GM19395 (cell line): ENCODE measurements around the gene CLCA1.

Source experiments
- ATAC-seq: cut with Tn5 transposase; IDR thresholded peaks from one replicate; pipeline ENCODE4 v1.9.1; 2021; ENCODE audit warnings: mild to moderate bottlenecking, moderate library complexity; ENCODE audit not compliant: unreplicated experiment

CLCA1 gene

DNA sequence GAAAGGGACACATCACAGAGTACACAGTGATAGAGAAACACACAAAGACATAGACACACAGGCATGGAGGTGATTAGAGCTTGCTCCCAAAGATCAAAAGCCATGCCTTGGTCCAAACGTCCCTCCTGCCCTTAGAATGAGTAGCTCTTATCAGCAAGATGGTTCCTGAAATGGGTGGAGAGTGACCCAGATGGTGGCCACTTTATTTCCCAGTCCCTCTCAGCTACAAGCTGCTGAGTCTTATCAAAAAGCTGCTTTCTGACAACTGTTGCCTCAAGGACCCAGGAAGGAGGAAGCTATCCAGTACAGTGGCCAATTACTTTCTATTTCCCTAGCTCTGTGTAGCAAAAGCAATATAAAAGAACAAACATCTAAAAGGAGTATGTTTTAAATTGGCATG, 7.7 kb upstream of the CLCA1 start:
- ATAC-seq: no peak

DNA sequence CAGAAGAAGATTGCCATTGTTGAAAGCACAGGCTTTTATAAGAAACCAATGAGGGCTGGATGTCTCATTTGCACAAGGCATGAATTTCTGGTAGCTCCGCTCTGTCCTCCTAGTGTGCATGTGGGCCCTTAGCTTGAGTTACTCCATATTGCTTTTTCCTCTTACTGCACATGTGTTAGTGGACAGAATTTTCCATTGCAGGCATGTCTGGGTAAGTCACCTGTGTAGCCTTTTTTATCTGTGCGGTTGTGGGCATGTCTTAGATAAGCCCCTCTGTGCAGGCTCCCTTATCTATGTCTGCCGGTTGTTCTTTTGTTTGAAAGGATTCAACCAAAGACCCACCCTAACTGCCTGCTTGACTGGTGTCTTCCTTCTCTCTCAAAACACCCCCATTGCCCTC, 7.2 kb upstream of the CLCA1 start:
- no peak for ATAC-seq

DNA sequence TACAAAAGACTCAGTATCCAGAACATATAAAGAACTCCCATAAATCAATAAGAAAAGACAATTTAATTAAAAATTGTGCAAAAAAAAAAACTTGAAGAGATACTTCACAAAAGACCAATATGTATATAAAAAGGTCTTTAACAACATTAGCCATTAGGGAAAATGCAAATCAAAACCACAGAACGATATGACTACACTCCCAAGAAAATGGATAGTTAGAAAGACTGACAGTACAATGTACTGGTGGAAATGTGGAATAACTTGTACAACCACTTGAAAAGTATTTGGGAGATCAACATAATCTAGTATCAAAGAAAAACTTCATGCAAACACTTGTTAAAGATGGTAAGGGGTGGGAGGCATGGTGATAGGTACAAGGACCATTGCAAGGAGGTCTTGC, 3.9 kb upstream of the CLCA1 start:
- ATAC-seq: no peak

DNA sequence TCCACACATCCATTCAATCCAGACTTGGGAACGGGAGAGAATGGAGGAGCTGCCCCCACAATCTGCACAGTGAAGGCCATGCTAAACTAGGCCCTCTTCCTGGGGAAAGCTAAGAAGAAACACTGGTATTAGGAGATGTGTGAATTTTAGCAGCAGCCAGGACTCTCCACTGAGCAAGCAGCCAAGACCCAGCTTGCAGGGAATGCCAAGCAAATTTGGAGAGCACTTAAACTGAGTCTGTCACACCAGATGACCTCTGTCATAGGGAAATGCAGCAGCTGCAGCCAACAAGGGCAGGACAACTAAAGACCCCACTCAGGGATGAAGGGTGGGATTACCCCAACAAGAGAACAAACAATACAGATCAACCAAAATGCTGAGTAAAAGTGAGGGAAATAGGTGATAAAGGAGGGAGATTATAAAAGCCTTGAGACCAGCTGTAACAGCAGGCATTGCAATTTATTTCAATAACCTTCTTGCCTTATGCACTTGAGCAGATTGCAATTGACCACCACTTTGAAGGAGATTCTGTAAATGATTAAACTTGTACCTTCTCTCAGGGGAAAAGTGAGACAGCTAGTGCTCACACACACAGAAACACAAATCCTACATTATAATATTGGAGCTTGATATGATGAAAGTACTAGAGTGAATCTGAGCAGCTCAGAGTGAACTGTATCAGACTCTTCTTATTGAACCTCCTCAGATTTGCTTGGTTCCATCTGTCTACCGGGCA, 2.5 kb upstream of the CLCA1 start:
- ATAC-seq: no peak

DNA sequence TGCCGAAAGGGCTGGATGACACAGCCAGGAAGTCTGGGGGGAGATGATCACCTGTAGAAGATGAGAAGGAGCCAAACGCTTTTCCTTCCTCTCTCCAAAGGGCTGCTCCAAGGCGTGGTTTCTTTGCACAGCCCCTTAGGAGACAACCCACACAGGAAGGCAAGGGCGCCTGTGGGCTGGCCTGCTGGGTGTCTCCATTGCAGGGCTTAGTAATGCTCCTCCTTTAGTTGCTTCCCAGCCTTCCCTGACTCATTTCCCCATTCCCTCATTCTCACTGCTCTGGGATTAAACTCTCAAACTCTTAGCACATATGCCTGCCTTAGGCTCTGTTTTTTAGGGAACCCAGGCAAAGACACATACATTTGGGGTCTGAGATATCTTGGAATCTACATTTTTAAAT, 1.7 kb upstream of the CLCA1 start:
- ATAC-seq: no peak

DNA sequence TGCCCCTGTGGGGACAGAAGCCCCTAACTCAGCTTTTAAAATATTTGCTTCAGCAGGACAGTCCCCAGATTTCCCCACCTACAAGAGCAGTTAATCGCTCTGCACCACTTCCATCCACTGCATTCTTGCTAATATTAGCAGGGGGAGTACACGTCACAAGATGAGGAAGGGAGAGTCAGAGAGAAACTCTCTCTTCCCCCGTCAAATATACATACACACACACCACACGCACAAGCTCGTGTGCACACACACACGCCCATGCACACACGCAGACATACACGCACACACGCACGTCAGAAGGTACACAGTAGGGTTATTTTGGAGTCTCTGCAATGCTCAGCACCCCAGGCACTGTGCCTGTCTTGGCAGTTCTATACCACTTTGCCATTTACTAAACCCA, 2.1 kb downstream of the CLCA1 start:
- ATAC-seq: no peak

DNA sequence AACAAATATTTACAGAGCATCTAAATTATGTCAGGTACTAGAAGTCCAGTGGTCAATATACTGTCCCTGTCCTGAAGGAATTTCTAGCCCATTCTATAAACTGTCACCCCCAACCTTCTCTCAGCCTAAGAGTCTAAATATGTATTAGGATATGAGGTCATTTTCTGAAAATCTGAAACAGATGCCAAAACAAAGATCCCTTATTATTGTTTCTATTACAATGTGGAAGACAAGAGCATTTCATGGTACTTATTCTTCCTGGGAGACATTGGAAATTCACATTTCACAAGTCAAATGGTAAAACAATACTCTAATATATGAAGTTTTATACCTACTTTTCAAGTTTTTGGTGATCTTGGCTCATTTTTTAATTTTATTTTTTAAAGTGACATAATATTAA, 2.6 kb downstream of the CLCA1 start:
- no peak for ATAC-seq

DNA sequence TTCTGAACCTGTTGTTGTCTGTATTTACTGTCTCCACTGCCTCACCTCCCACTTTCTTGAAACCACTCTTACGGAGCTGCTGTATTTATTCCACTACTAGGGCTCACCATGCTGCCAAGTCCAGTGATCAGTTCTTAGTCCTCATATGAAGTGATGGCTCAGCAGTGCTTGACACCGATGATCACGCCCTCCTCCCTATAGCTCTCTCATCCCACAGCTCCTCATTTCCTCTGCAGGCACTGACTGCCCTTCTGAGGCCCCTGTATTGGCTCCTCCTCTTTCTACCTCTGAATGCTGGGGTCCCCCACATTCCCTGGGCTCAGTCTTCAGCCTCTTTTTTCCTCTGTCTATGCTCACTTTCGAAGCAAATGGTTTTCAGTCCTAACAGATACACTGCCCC, 3.4 kb downstream of the CLCA1 start:
- no peak for ATAC-seq

DNA sequence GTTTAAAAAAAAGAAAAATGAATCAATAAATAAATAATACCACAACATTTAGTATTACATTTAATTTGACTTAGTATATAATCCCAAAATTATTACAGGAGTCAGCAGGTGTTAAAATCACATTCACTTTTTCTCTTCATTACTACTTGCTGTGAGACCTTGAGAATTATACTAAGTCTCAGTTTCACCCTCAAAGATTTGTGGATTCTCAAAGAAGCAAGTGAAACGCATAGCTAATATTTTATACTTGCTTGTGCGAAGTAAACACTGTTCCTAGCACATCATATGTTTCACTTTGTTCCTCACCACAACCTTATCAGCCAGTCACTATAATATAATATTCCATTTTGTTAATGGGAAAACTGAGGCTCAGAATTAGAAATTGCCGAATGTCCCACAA, 4.0 kb downstream of the CLCA1 start:
- ATAC-seq: no peak

DNA sequence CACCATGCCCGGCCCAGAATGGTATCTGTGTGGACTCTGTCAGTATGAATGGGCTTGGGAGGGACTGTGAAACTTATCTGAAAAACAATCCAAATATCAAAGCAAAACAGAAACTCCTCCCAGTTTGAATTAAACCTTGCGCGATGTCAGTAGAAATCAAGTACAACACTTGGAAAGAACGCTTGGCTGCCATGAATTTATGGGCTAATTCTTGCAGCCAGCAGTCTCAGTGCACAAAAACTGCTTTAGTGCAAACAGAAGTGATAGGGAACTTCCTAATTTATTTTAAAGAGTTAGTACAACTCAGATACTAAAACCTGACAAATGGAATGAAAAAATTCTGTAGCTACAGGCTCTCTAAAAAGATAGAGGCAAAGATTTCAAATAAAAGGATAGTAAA, 8.5 kb downstream of the CLCA1 start:
- no peak for ATAC-seq

DNA sequence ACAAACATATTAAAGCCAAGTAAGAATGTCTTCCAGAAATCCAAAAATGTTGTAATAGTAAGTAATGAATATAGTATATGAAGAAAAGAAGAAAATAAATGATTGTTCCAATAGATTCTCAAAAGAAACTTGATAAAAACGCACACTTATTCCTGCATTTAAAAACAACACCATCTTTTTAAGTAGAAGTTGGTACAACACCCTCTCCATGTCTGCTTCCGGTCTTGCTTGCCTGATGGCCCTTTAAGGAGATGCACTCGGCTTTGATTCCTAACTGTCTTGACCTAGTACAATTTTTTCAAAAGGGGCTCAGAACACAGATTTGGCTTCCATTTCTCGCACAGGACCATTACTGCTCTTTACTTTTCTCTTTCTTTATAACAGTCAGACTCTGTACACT, 9.0 kb downstream of the CLCA1 start:
- ATAC-seq: no peak

DNA sequence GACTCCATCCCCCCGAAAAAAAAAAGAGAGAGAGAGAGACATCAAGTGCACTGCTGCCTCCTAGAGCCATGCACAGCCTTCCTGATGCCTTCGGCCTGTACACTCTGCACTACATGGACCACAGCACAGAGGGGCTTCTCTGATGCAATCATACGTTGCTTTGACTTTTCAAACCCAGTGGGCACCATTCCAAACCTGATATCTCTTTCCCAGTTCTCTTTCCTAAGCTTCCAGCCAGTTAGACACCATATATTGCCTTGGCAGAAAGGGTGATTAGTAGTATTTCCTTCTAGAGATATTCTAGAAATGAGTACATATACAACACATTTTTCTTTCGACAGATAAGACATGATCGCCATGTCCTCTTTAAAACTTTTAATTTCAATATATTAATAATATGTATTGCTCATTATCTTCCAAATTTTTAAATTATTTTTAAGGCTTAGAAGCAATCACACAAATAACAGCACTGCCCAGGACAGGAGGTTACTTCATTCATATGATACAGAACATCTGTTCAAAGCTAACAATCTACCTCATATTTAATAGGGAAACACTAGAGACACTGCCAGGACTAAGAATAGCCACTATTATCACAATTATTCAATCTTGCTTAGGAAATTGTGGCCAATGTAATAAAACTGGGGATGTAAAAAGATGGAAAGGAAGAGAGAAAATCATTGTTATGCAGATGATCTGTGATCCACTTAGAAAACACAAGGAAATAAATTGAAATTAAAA, 9.9 kb downstream of the CLCA1 start:
- no peak for ATAC-seq

DNA sequence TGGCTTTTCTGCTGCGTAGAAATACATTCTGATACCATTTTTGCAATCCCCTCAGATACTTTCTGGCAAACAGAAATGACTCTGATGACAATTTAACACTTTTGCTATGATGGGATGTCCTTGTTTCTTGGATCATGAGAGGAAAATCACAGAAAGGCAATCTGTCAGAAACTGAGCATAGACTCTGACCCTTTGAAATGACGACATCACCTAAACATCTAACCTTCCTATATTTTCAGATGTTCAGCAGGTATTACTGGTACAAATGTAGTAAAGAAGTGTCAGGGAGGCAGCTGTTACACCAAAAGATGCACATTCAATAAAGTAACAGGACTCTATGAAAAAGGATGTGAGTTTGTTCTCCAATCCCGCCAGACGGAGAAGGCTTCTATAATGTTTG, 13.2 kb downstream of the CLCA1 start:
- no peak for ATAC-seq

DNA sequence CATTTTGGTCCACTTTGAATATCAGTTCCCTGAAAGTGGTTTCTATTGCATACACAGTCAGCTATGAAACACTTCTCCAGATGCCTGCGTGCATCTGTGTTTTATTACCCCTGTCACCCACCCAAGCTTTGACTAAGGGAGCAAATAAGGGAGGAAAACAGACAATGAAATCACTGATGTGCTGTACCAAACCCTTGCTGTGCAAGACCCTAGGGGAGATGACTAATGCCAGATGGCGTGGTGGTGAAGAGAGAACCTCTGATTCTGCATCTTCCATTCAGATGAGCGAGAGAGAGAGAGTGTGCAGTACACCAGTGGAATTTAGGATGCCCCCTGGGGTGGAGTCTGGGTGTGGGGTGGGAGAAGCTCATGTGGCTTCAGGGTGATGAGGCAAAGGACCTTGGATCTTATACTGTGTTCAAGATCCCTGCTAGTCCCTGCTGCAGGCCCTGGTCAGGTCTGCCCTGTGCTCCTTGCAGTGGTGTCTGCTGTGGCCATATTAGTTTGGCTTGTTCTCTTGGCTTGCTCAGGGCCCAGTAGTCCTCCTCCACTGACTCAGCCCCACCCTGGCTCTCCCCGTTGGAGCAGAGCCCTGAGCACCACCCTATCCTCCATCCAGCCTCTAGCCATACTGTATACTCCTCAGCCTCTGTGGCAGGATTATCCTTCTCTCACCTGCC, 18.5 kb downstream of the CLCA1 start:
- ATAC-seq: no peak

DNA sequence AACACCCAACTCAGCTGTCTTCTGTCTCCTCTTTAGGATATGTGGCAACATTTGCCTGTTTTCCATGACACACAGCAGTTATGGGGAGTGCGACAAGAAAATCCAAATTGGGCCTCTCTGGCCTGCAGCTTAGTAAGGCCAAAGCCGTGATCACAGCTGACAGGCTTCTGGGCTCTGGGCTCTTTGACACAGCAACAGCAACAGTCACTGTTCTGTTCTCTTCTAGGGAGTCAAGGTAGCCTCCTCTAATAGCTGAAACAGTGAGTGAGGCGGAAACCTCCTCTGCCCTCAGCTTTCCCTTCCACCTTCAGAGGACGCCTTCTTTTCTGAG, 19.0 kb downstream of the CLCA1 start:
- ATAC-seq: no peak

DNA sequence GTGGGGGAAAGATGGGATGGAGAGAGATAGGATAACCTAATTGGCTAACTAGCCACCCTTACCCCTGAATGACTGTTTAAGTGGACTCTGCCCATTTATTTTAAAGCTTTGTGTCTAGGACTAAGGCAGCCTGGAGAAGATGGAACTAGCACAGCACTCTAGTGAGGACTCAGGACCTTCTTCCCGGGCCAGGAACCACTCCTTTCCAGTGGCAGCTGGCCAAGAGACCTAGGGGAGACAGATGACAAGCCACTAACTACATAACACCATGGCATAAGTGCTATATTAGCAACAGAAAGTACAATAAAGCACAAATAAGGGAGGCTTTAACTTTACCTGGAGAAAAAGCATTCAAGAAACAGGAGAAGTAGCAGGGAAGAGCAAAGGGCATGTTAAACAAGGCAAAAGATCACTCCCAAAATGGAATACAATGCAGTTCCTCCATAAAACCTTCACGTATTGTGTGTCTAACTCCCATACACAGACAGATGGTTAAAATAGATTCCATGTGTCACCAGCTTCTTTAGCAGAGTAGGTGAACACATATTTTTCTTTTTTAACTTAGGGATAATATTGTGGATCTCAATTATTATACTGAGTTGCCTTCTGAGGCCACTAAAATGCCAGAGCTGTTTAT, 20.6 kb downstream of the CLCA1 start:
- ATAC-seq: no peak

DNA sequence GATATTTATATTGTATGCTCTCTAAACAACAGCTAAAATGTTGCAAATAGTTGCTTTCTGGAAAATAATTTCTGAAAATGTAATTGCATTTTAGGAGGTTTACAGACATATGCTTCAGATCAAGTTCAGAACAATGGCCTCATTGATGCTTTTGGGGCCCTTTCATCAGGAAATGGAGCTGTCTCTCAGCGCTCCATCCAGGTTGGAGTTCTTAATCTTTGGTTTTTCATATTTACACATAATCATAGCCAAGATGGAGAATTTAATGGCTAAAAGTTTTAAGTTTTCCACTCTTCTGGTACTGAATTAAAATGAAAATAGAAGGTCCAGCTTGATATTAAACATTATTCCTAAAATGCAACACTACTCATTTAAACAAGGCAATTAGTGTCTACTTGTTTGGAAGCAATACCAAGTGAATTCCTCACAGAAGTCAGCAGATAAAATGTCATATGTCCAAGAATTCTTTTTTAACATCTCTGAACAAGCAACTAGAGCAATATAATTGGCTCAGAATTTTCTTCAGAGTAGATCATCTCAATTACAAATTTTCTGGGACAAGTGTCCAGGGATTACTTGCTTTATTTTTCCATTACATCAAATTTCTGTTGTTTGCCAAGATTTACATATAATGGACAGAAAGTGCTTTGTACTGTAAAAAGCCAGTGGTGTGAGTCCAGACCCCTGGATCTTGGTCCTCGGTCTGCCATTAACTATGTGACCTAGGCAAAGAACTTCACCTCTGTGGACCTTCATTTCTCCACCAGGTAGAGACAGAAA, 22.6 kb downstream of the CLCA1 start:
- no peak for ATAC-seq

DNA sequence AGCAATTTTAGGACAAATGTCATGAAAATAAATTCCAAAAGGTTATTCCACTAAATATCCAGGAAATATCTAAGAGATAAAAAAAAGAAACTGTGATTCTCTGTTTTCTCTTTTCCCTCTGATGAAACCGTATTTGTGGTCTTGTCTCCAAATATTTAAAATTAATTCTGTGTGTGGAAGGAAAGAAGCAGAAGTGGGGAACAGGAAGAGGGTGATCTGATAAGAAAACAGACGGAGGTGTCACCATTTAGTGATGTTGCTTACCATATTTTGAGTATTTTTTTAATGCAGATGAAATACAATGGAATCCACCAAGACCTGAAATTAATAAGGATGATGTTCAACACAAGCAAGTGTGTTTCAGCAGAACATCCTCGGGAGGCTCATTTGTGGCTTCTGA, 29.6 kb downstream of the CLCA1 start:
- no peak for ATAC-seq

DNA sequence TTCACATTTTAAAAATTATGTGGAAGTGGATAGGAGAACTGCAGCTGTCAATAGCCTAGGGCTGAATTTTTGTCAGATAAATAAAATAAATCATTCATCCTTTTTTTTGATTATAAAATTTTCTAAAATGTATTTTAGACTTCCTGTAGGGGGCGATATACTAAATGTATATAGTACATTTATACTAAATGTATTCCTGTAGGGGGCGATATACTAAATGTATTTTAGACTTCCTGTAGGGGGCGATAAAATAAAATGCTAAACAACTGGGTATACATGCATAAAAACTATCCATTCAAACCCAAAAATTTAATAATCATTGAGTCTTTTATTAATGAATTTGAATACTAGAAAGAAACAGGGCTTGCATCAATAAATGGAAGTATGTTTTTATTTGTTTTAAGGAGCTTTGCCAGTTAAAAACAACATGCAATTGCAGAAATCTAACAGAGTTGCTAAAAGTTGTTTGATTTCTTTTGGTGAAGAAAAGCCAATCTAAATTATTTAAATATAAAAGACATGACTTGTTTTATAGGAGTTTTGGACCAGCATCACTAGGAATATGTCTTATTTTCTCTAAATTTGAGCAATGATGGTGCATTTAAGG, 31.4 kb downstream of the CLCA1 start:
- ATAC-seq: no peak

DNA sequence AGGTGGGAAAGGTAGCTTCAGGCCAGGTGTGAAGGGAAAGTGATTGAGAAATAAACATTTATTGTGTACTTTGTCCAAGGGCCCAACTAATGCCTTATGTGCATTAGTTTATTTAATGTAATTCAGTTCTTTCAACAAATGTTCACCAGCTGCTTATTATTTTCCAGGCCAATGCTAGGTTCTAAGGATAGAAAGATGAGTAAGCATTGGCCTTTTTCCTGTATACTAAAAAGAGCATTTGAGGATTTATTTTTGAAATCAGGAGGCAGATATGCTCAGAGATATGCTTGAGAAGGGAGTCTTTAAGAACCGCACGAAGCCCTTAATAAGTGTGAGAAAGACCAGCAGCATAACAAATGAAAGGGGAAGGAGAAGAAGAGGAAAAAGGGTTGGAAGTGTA, 32.0 kb downstream of the CLCA1 start:
- ATAC-seq: no peak
